ENCODE results near the gene SPTSSA. TPM values are rescaled to one million over a fixed set of nuclear protein-coding genes. Genes with fewer than 3 reads are reported as not detected.

SPTSSA gene
- total and polyA plus RNA-seq, 10 of the 15 experiments (the other 5 are each of a cell fraction or from before 2014, with no cell fraction given), result 9.3 to 37.7 (median 21.0) TPM

GRCh38 chr14:34479694-34480093 is 17.7 kb upstream of the SPTSSA start:
- no peak for TF ChIP-seq WRNIP1 (IDR thresholded peaks at IDR 0.05; ENCODE audit: borderline replicate concordance, low read depth, low read length)
- no peak for TF ChIP-seq ESRRA (IDR thresholded peaks at IDR 0.05; ENCODE audit: low read length)
- no peak for TF ChIP-seq BACH1 (IDR thresholded peaks at IDR 0.05; ENCODE audit: borderline replicate concordance)
- no peak for TF ChIP-seq CBX3 (IDR thresholded peaks at IDR 0.05; ENCODE audit: borderline replicate concordance, low read depth)
- TF ChIP-seq EZH2 (IDR thresholded peaks at IDR 0.05; ENCODE audit: borderline replicate concordance, control insufficient read depth, low read depth, low read length), result no peak
- no peak for TF ChIP-seq ZBED1 (IDR thresholded peaks at IDR 0.05; ENCODE audit: borderline replicate concordance)
- FAIRE-seq (no peak), DNase-seq (ENCODE audit: low read depth, low spot score) (no peak), ATAC-seq (no peak)
- H4K20me1 ChIP-seq (ENCODE audit: control insufficient read depth, insufficient read depth), result no peaks in the 10 kb centered on the region
- H3K79me2 ChIP-seq (ENCODE audit: control insufficient read depth, insufficient read depth, low read length), result no peaks in the 10 kb centered on the region
- intact Hi-C loops (cut with micrococcal nuclease; ENCODE audit: unreplicated experiment) (no loop called here), in situ Hi-C loops (cut with MboI) (no loop called here)
- H3K4me3 ChIP-seq, result no peak overlapping the region
- no peak overlapping the region for H3K4me2 ChIP-seq (ENCODE audit: control insufficient read depth, insufficient read depth)
- H3K36me3 ChIP-seq (ENCODE audit: control insufficient read depth in 2 of 2, insufficient read depth in 2 of 2, low read length in 1 of 2), result no peaks in the 10 kb centered on the region
- BruUV-seq (replicated peaks), result no TSS peak
- H3K27ac ChIP-seq (ENCODE audit: control insufficient read depth, insufficient read depth), result no peak overlapping the region
- no peak overlapping the region for H2AFZ ChIP-seq (ENCODE audit: control insufficient read depth, low read depth, low read length)
- ChIA-PET RAD21 (ENCODE audit: unreplicated experiment) (interaction anchor here (0.6 kb wide), 1 partner anchor 1141 kb away, joined by 3 read pairs; no protein-coding TSS in a partner anchor), POLR2A (no interaction called here), CTCF (no interaction called here), SMC1A (ENCODE audit: uncharacterized antibody, unreplicated experiment) (no interaction called here)
- WGBS (ENCODE audit: insufficient coverage, insufficient replicate concordance, low lambda C conversion rate, missing lambda C conversion rate), result 86% methylated on average over 4 of the region's 4 CpGs
- H3K9me3 ChIP-seq (replicated peaks; ENCODE audit: control insufficient read depth, insufficient read depth, low read length), result no peaks in the 10 kb centered on the region
- no peaks in the 10 kb centered on the region for H3K27me3 ChIP-seq (replicated peaks in 1 of 2; ENCODE audit: control insufficient read depth in 2 of 2, insufficient read depth in 2 of 2, low read length in 1 of 2)
- no peak overlapping the region for H3K9ac ChIP-seq (ENCODE audit: control insufficient read depth, insufficient read depth, low read length)
- no peaks in the 10 kb centered on the region for H3K4me1 ChIP-seq (ENCODE audit: control insufficient read depth, insufficient read depth, low read length)

DNA sequence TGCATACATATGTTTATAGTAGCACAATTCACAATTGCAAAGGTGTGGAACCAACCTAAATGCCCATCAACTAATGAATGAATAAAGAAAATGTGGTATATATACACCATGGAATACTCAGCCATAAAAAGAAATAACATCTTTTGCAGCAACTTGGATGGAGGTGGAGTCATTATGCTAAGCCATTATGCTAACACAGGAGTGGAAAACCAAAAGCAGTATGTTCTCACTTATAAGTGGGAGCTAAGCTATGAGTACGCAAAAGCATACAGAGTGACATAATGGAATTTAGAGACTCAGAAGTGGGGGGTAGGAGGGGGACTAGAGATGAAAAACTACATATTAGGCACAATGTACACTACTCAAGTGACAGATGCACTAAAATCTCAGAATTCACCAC is 16.2 kb upstream of the SPTSSA start:
- Histone ChIP-seq H3K4me3 (no peak overlapping the region), H3K4me2 (ENCODE audit: control insufficient read depth, insufficient read depth) (no peak overlapping the region), H2AFZ (ENCODE audit: control insufficient read depth, low read depth, low read length) (no peak overlapping the region), H3K4me1 (ENCODE audit: control insufficient read depth, insufficient read depth, low read length) (no peaks in the 10 kb centered on the region), H3K27ac (ENCODE audit: control insufficient read depth, insufficient read depth) (no peak overlapping the region), H3K79me2 (ENCODE audit: control insufficient read depth, insufficient read depth, low read length) (no peaks in the 10 kb centered on the region), H4K20me1 (ENCODE audit: control insufficient read depth, insufficient read depth) (no peaks in the 10 kb centered on the region), H3K9ac (ENCODE audit: control insufficient read depth, insufficient read depth, low read length) (no peak overlapping the region), H3K27me3 (replicated peaks in 1 of 2; ENCODE audit: control insufficient read depth in 2 of 2, insufficient read depth in 2 of 2, low read length in 1 of 2) (no peaks in the 10 kb centered on the region), H3K36me3 (ENCODE audit: control insufficient read depth in 2 of 2, insufficient read depth in 2 of 2, low read length in 1 of 2) (no peaks in the 10 kb centered on the region), H3K9me3 (replicated peaks; ENCODE audit: control insufficient read depth, insufficient read depth, low read length) (no peaks in the 10 kb centered on the region)
- intact Hi-C loops (cut with micrococcal nuclease; ENCODE audit: unreplicated experiment), result no loop called here
- ChIA-PET CTCF (interaction anchor here (1.1 kb wide), 1 partner anchor 147 kb away, joined by 5 read pairs; no protein-coding TSS in a partner anchor), POLR2A (no interaction called here), RAD21 (ENCODE audit: unreplicated experiment) (interaction anchor here (0.5 kb wide), 1 partner anchor 952 kb away, joined by 4 read pairs; no protein-coding TSS in a partner anchor), SMC1A (ENCODE audit: uncharacterized antibody, unreplicated experiment) (no interaction called here)
- WGBS (ENCODE audit: insufficient coverage, insufficient replicate concordance, low lambda C conversion rate, missing lambda C conversion rate), result 100% methylated on average over 1 of the region's 1 CpG
- FAIRE-seq (no peak), DNase-seq (ENCODE audit: low read depth, low spot score) (no peak), ATAC-seq (no peak)
- in situ Hi-C loops (cut with MboI), result no loop called here
- no TSS peak for BruUV-seq (replicated peaks)
- TF ChIP-seq E4F1 (IDR thresholded peaks at IDR 0.05; ENCODE audit: borderline replicate concordance, partially characterized antibody) (no peak), SREBF1 (IDR thresholded peaks at IDR 0.05; ENCODE audit: low read length) (no peak), BCL3 (IDR thresholded peaks at IDR 0.05; ENCODE audit: borderline replicate concordance, insufficient read depth, low read depth, low read length, poor library complexity, severe bottlenecking) (no peak), KLF5 (IDR thresholded peaks at IDR 0.05; ENCODE audit: partially characterized antibody) (no peak), TCF3 (IDR thresholded peaks at IDR 0.05; ENCODE audit: borderline replicate concordance, insufficient read depth, low read depth, low read length) (no peak), EED (IDR thresholded peaks at IDR 0.05; ENCODE audit: low read depth) (no peak), TCF12 (IDR thresholded peaks at IDR 0.05; ENCODE audit: low read depth, low read length) (no peak), NRF1 (conservative IDR thresholded peaks at IDR 0.05; ENCODE audit: low read depth, low read length) (no peak), EP300 (IDR thresholded peaks at IDR 0.05; ENCODE audit: borderline replicate concordance in 1 of 2, control insufficient read depth in 1 of 2, low read depth in 2 of 2, low read length in 2 of 2) (no peak)
